Endodermal cell (in vitro differentiated cells): ENCODE measurements around the gene NIFK. TPM values are rescaled to one million over a fixed set of nuclear protein-coding genes. Genes with fewer than 3 reads are reported as not detected.
A peak's percentile ranks its signal among the peaks of the same experiment; 100 is the strongest.

Experiments used
- DNase-seq: peaks from one replicate; pipeline ENCODE4 v3.0.0-alpha.2; 2017
- H3K27ac ChIP-seq: 2 replicates; pipeline ENCODE4 v1.5.1; 2013; ENCODE audit warnings: mild to moderate bottlenecking, low read depth, low read length, moderate library complexity
- H3K27me3 ChIP-seq: 2 replicates; pipeline ENCODE4 v1.6.1; 2013; ENCODE audit warnings: mild to moderate bottlenecking, low read length, moderate library complexity; ENCODE audit not compliant: insufficient read depth, control insufficient read depth, poor library complexity, severe bottlenecking
- H3K36me3 ChIP-seq: 2 replicates; pipeline ENCODE4 v1.7.0; 2013; ENCODE audit warnings: mild to moderate bottlenecking, low read length, moderate library complexity; ENCODE audit not compliant: control insufficient read depth, insufficient read depth
- H3K4me1 ChIP-seq: one replicate; pipeline ENCODE4 v1.7.0; 2013; ENCODE audit warnings: low read length; ENCODE audit not compliant: control insufficient read depth, insufficient read depth
- H3K4me3 ChIP-seq: 2 replicates; pipeline ENCODE4 v1.5.1; 2013; ENCODE audit warnings: mild to moderate bottlenecking, low read length, moderate library complexity
- H3K9ac ChIP-seq: 2 replicates; pipeline ENCODE4 v1.6.1; 2013; ENCODE audit warnings: mild to moderate bottlenecking, low read length, moderate library complexity; ENCODE audit not compliant: poor library complexity, severe bottlenecking; ENCODE audit errors: extremely low read depth
- H3K9me3 ChIP-seq: 2 replicates; pipeline ENCODE4 v1.6.1; 2013; ENCODE audit warnings: mild to moderate bottlenecking, low read length, moderate library complexity; ENCODE audit not compliant: control insufficient read depth
- H3K27ac Mint-ChIP-seq: 2 replicates; pipeline ENCODE4 v1.8.0; 2020; ENCODE audit warnings: mixed read lengths
- H3K27me3 Mint-ChIP-seq: 2 replicates; pipeline ENCODE4 v1.8.0; 2021; ENCODE audit warnings: mild to moderate bottlenecking, mixed read lengths; ENCODE audit not compliant: insufficient read depth
- H3K36me3 Mint-ChIP-seq: 2 replicates; pipeline ENCODE4 v1.8.0; 2020; ENCODE audit warnings: low read depth, mixed read lengths
- H3K4me1 Mint-ChIP-seq: 2 replicates; pipeline ENCODE4 v1.8.0; 2020; ENCODE audit warnings: mixed read lengths
- H3K4me3 Mint-ChIP-seq: 2 replicates; pipeline ENCODE4 v1.8.0; 2020; ENCODE audit warnings: mild to moderate bottlenecking, moderate library complexity, mixed read lengths
- H3K9me3 Mint-ChIP-seq: 2 replicates; pipeline ENCODE4 v1.8.0; 2020; ENCODE audit warnings: mild to moderate bottlenecking, mixed read lengths
- WGBS, 2 experiments: methylation state at CpG; one replicate each; pipeline versions ENCODE4 v1.1.5 to v1.1.7; 2013; ENCODE audit warnings: missing lambda C conversion rate in 2 of 2, mixed read lengths in 1 of 2; ENCODE audit not compliant: insufficient coverage in 1 of 2, insufficient read length in 1 of 2; 5-methylcytosine and 5-hydroxymethylcytosine counted together
- long read RNA-seq, 4 experiments: library from polyadenylated mRNA in 2 of 4; library from RNA in 1 of 4; library from capped mRNA in 1 of 4; stranded (forward) in 3 of 4; unstranded in 1 of 4; transcript quantifications; one replicate each; pipeline ENCODE4 v2.0.0, GENCODE V29; 2020 to 2021; ENCODE audit warnings: inconsistent platforms in 1 of 4
- polyA plus RNA-seq, 2 experiments: library from polyadenylated mRNA; stranded (reverse); fragments of 50-300 nt; gene quantifications; one replicate each; pipeline ENCODE4 v1.2.3, GENCODE V29; 2013
- total RNA-seq, 2 donors: library from RNA; stranded (reverse); fragmentation: NEBNext Ultra II Directional in 1 of 2; extraction: Animal tissue kit (Norgen Biotek cat#: 25700) in 1 of 2; gene quantifications; 2 replicates in 1 of 2; 3 replicates in 1 of 2; pipeline ENCODE4 v1.2.1, GENCODE V29; 2021
- TF ChIP-seq, protein P1 (sequence below): fragments of 200-600 bp; sonication (generic); conservative IDR thresholded peaks from 2 replicates; pipeline ENCODE4 v1.5.0; 2021; ENCODE audit warnings: antibody characterized with exemption, mild to moderate bottlenecking

The NIFK gene
- 10 to 100 TPM; 64.2 to 88.5 TPM for total RNA-seq
- polyA plus RNA-seq (2013, experiment 1 of 2), result 43.2 TPM
- polyA plus RNA-seq (2013, experiment 2 of 2), result 37.8 TPM
- long read RNA-seq, experiment 1, transcript NIFK-201 (7 exons, 1,734 nt), result major isoform, 25 of 35 reads
- long read RNA-seq, experiment 1, partial matches to known transcripts, result 1 of 35 reads
- long read RNA-seq, experiment 1, other reads (novel, unspliced or antisense), result 3 of 35 reads
- long read RNA-seq, experiment 2, transcript NIFK-201 (7 exons, 1,734 nt), result major isoform, 39 of 41 reads
- long read RNA-seq, experiment 2, partial matches to known transcripts, result 0 of 41 reads
- long read RNA-seq, experiment 2, other reads (novel, unspliced or antisense), result 0 of 41 reads
- long read RNA-seq, experiment 3, transcript NIFK-205 (4 exons, 1,096 nt), result minor isoform, 9 of 109 reads
- long read RNA-seq, experiment 3, transcript NIFK-201 (7 exons, 1,734 nt), result major isoform, 93 of 109 reads
- long read RNA-seq, experiment 3, partial matches to known transcripts, result 3 of 109 reads
- long read RNA-seq, experiment 3, other reads (novel, unspliced or antisense), result 3 of 109 reads
- long read RNA-seq, experiment 4, transcript NIFK-201 (7 exons, 1,734 nt), result major isoform, 117 of 125 reads
- long read RNA-seq, experiment 4, partial matches to known transcripts, result 1 of 125 reads
- long read RNA-seq, experiment 4, other reads (novel, unspliced or antisense), result 7 of 125 reads

DNA sequence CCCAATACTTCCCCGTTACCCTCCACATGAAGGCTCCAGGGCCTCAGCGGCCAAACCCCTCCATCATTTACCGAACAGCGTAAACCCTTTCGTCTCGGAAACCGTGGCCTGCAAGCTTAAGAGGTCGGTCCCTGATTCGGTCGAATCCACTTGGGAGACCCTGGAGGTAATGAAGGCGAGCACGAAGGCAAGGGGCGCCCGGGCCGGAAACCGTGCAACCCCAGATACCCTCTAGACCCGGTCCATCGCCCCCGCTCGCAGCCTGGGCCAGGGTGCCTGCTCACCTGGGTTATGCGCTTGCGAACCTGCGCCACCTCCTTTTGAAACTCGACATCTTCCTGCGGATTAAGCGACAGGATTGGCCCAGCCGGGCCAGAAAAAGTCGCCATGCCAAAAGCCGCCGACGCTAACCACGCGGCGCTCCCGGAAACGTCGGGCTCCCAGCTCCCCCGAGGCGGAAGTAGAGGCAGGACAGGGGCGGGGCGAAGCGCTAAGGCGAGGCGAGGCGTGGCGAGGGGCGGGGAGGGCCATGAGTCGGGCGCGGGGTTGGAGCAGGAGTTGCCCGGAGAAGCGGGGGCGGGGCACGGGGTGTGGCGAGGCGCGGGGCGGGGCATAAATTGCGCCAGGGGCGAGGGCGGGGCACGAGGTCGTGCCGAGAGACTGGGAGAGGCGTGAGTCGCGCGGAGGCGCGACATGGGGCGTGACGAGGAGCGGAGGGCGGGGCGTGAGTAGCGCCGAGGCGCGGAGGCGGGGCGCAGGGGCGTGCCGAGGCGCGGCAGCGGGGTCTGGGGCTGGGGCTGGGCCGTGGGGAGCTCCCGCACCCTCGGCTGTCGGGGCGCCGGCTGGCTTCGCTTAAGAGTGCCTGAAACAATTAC, at the start of gene NIFK:
NIFK (minus strand) TSS at position 414 of the 875 bp plus-strand sequence; CDS start at position 389, 25 bp downstream.
- Mint-ChIP-seq H3K27me3 (no peaks in the 10 kb centered on the region), H3K9me3 (no peaks in the 10 kb centered on the region), H3K4me1 (peaks cover 11% of the 10 kb centered on the region), H3K4me3 (peak within 1 kb of the TSS; percentile 100), H3K27ac (peak within 1 kb of the TSS; percentile 97), H3K36me3 (peaks cover 28% of the 10 kb centered on the region)
- H3K27me3 ChIP-seq, result no peaks in the 10 kb centered on the region
- no peaks in the 10 kb centered on the region for H3K4me1 ChIP-seq
- peak within 1 kb of the TSS; percentile 82 for H3K9ac ChIP-seq
- no peaks in the 10 kb centered on the region for H3K9me3 ChIP-seq
- H3K36me3 ChIP-seq, result peaks cover 29% of the 10 kb centered on the region
- TF ChIP-seq, protein P1, sequence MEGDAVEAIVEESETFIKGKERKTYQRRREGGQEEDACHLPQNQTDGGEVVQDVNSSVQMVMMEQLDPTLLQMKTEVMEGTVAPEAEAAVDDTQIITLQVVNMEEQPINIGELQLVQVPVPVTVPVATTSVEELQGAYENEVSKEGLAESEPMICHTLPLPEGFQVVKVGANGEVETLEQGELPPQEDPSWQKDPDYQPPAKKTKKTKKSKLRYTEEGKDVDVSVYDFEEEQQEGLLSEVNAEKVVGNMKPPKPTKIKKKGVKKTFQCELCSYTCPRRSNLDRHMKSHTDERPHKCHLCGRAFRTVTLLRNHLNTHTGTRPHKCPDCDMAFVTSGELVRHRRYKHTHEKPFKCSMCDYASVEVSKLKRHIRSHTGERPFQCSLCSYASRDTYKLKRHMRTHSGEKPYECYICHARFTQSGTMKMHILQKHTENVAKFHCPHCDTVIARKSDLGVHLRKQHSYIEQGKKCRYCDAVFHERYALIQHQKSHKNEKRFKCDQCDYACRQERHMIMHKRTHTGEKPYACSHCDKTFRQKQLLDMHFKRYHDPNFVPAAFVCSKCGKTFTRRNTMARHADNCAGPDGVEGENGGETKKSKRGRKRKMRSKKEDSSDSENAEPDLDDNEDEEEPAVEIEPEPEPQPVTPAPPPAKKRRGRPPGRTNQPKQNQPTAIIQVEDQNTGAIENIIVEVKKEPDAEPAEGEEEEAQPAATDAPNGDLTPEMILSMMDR, result no peak
- no peak within 1 kb of the TSS for H3K27ac ChIP-seq
- peak; percentile 100 for DNase-seq
- 0% methylated on average over 20 to 93 of the region's 93 CpGs for WGBS, 2 experiments
- H3K4me3 ChIP-seq, result peak within 1 kb of the TSS; percentile 94

DNA sequence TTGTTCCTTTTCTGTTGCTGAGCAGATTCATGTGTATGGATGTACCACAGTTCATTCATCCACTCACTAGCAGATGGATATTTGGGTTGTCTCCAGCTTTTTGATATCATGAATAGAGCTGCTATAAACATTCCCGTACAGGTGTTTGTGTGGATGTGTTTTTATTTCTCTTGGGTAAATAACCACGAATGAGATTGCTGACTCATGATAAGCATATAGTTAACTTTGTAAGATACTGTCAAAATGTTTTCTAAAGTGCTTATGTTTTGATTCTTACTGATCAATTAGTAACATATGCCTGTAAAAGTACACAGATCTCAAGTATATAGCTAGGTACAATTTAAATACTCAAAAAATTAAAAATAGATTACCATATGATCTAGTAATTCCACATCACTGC, 46.5 kb upstream of the NIFK start:
- H3K36me3 Mint-ChIP-seq, result no peaks in the 10 kb centered on the region
- H3K27me3 Mint-ChIP-seq, result no peaks in the 10 kb centered on the region
- no peak overlapping the region for H3K9ac ChIP-seq
- H3K4me3 Mint-ChIP-seq, result no peak overlapping the region
- peaks cover 2% of the 10 kb centered on the region for H3K9me3 Mint-ChIP-seq
- no peaks in the 10 kb centered on the region for H3K9me3 ChIP-seq
- no peaks in the 10 kb centered on the region for H3K4me1 Mint-ChIP-seq
- WGBS, 2 experiments, result 92% methylated on average over 2 of the region's 2 CpGs; no CpG with 5 or more reads in 1 of the 2 experiments
- no peak overlapping the region for H3K4me3 ChIP-seq
- H3K36me3 ChIP-seq, result no peaks in the 10 kb centered on the region
- H3K4me1 ChIP-seq, result no peaks in the 10 kb centered on the region
- no peaks in the 10 kb centered on the region for H3K27me3 ChIP-seq
- TF ChIP-seq, protein P1, result no peak
- no peak overlapping the region for H3K27ac Mint-ChIP-seq
- no peak overlapping the region for H3K27ac ChIP-seq
- DNase-seq, result no peak
